Mononuclear cell (primary cell): ENCODE data around the gene NPAS3. TPM values are rescaled to one million over a fixed set of nuclear protein-coding genes. Genes with fewer than 3 reads are reported as not detected.

Experiments
- H3K27me3 ChIP-seq: 2 replicates; pipeline ENCODE4 v1.6.0; 2011; ENCODE audit warnings: low read length, control low read depth; ENCODE audit not compliant: insufficient read depth
- H3K4me1 ChIP-seq: 2 replicates; pipeline ENCODE4 v1.5.1; 2011; ENCODE audit warnings: mild to moderate bottlenecking, low read length, control low read depth; ENCODE audit not compliant: insufficient read depth
- H3K4me3 ChIP-seq: 2 replicates; pipeline ENCODE4 v1.5.1; 2011; ENCODE audit warnings: mild to moderate bottlenecking, low read length, moderate library complexity
- H3K9me3 ChIP-seq: 2 replicates; pipeline ENCODE4 v1.5.1; 2011; ENCODE audit warnings: low read depth, mild to moderate bottlenecking, control low read depth, low read length
- total RNA-seq: library from RNA; depleted of rRNA; stranded (reverse); fragments of >200 nt; gene quantifications from one replicate; pipeline ENCODE4 v1.2.3, GENCODE V29; 2012

NPAS3 gene
- total RNA-seq, 1 donor = not detected

- Histone ChIP-seq H3K27me3 (no peaks in the 10 kb centered on the region), H3K9me3 (no peaks in the 10 kb centered on the region), H3K4me3 (no peak overlapping the region), H3K4me1 (no peaks in the 10 kb centered on the region)
These were observed 567.3 kb downstream of the NPAS3 start for GRCh38 chr14:33505963-33506329.

- Histone ChIP-seq H3K4me3 (no peak overlapping the region), H3K9me3 (no peaks in the 10 kb centered on the region), H3K27me3 (no peaks in the 10 kb centered on the region), H3K4me1 (no peaks in the 10 kb centered on the region)
These were observed 569.7 kb downstream of the NPAS3 start for GRCh38 chr14:33508126-33509062.

GRCh38 chr14:33509454-33509853 lies 570.8 kb downstream of the NPAS3 start:
- no peaks in the 10 kb centered on the region for H3K9me3 ChIP-seq
- H3K4me3 ChIP-seq = no peak overlapping the region
- H3K4me1 ChIP-seq = no peaks in the 10 kb centered on the region
- no peaks in the 10 kb centered on the region for H3K27me3 ChIP-seq

- Histone ChIP-seq H3K4me1 (no peaks in the 10 kb centered on the region), H3K9me3 (no peaks in the 10 kb centered on the region), H3K4me3 (no peak overlapping the region), H3K27me3 (no peaks in the 10 kb centered on the region)
These were observed 571.4 kb downstream of the NPAS3 start for GRCh38 chr14:33510063-33510481.

- H3K9me3 ChIP-seq = no peaks in the 10 kb centered on the region
- H3K4me3 ChIP-seq = no peak overlapping the region
- H3K4me1 ChIP-seq = no peaks in the 10 kb centered on the region
- H3K27me3 ChIP-seq = no peaks in the 10 kb centered on the region
These were observed 572.3 kb downstream of the NPAS3 start for GRCh38 chr14:33510991-33511390.

GRCh38 chr14:33511851-33512640 lies 573.4 kb downstream of the NPAS3 start:
- no peaks in the 10 kb centered on the region for H3K4me1 ChIP-seq
- no peaks in the 10 kb centered on the region for H3K27me3 ChIP-seq
- no peak overlapping the region for H3K4me3 ChIP-seq
- no peaks in the 10 kb centered on the region for H3K9me3 ChIP-seq

GRCh38 chr14:33515441-33515840 lies 576.8 kb downstream of the NPAS3 start:
- Histone ChIP-seq H3K27me3 (no peaks in the 10 kb centered on the region), H3K9me3 (no peaks in the 10 kb centered on the region), H3K4me3 (no peak overlapping the region), H3K4me1 (no peaks in the 10 kb centered on the region)

GRCh38 chr14:33515899-33516298 lies 577.2 kb downstream of the NPAS3 start:
- Histone ChIP-seq H3K4me3 (no peak overlapping the region), H3K27me3 (no peaks in the 10 kb centered on the region), H3K9me3 (no peaks in the 10 kb centered on the region), H3K4me1 (no peaks in the 10 kb centered on the region)

- no peaks in the 10 kb centered on the region for H3K9me3 ChIP-seq
- no peaks in the 10 kb centered on the region for H3K27me3 ChIP-seq
- H3K4me1 ChIP-seq = no peaks in the 10 kb centered on the region
- H3K4me3 ChIP-seq = no peak overlapping the region
These were observed 578.3 kb downstream of the NPAS3 start for GRCh38 chr14:33516898-33517436.

- H3K4me3 ChIP-seq = no peak overlapping the region
- H3K27me3 ChIP-seq = no peaks in the 10 kb centered on the region
- H3K9me3 ChIP-seq = no peaks in the 10 kb centered on the region
- no peaks in the 10 kb centered on the region for H3K4me1 ChIP-seq
These were observed 582.5 kb downstream of the NPAS3 start for GRCh38 chr14:33521192-33521591.

- Histone ChIP-seq H3K9me3 (no peaks in the 10 kb centered on the region), H3K27me3 (no peaks in the 10 kb centered on the region), H3K4me3 (no peak overlapping the region), H3K4me1 (no peaks in the 10 kb centered on the region)
These were observed 585.6 kb downstream of the NPAS3 start for GRCh38 chr14:33524244-33524643.

GRCh38 chr14:33525626-33526025 lies 586.9 kb downstream of the NPAS3 start:
- Histone ChIP-seq H3K4me1 (no peaks in the 10 kb centered on the region), H3K4me3 (no peak overlapping the region), H3K27me3 (no peaks in the 10 kb centered on the region), H3K9me3 (no peaks in the 10 kb centered on the region)

- no peaks in the 10 kb centered on the region for H3K9me3 ChIP-seq
- no peaks in the 10 kb centered on the region for H3K27me3 ChIP-seq
- H3K4me3 ChIP-seq = no peak overlapping the region
- no peaks in the 10 kb centered on the region for H3K4me1 ChIP-seq
These were observed 588.5 kb downstream of the NPAS3 start for GRCh38 chr14:33527023-33527634.

GRCh38 chr14:33528655-33529054 lies 590.0 kb downstream of the NPAS3 start:
- H3K9me3 ChIP-seq = no peaks in the 10 kb centered on the region
- no peaks in the 10 kb centered on the region for H3K27me3 ChIP-seq

More at GRCh38 chr14:33528655-33529054, 590.0 kb downstream of the NPAS3 start:
- H3K4me3 ChIP-seq = no peak overlapping the region
- no peaks in the 10 kb centered on the region for H3K4me1 ChIP-seq
